Activated CD4-positive, alpha-beta memory T cell treated with anti-CD3 and anti-CD28 coated beads, Interleukin-2, amount 10 ng/mL, durations not matched to agents 7 days and 5 days (primary cell): ENCODE measurements around the gene FMN1. TPM values are rescaled to one million over a fixed set of nuclear protein-coding genes. Genes with fewer than 3 reads are reported as not detected.

Experiments used
- CTCF ChIA-PET: fragments of 350-600 bp; sonication (Branson Sonifier 250); formaldehyde crosslinking; loops from one replicate; lab custom pipeline; 2021; ENCODE audit warnings: antibody characterized with exemption, inconsistent platforms; lab: Charles Lee
- POLR2A ChIA-PET: fragments of 350-600 bp; sonication (Branson Sonifier 250); formaldehyde crosslinking; loops from one replicate; lab custom pipeline; 2021; ENCODE audit warnings: antibody characterized with exemption; lab: Charles Lee
- DNase-seq: peaks from one replicate; pipeline ENCODE4 v3.0.0-alpha.2; 2020
- H3K27ac Mint-ChIP-seq: one replicate; pipeline ENCODE4 v1.8.0; 2021; ENCODE audit warnings: mild to moderate bottlenecking, mixed read lengths
- H3K27me3 Mint-ChIP-seq: one replicate; pipeline ENCODE4 v1.8.0; 2021; ENCODE audit warnings: mixed read lengths
- H3K36me3 Mint-ChIP-seq: one replicate; pipeline ENCODE4 v1.8.0; 2021; ENCODE audit warnings: low read depth, mixed read lengths
- H3K4me1 Mint-ChIP-seq: one replicate; pipeline ENCODE4 v1.8.0; 2021; ENCODE audit warnings: mixed read lengths
- H3K4me3 Mint-ChIP-seq: one replicate; pipeline ENCODE4 v1.8.0; 2021; ENCODE audit warnings: mild to moderate bottlenecking, mixed read lengths
- H3K9me3 Mint-ChIP-seq: one replicate; pipeline ENCODE4 v1.8.0; 2021; ENCODE audit warnings: mixed read lengths
- total RNA-seq, 2 experiments: library from RNA; stranded (reverse); gene quantifications; one replicate each; pipeline ENCODE4 v1.2.3, GENCODE V29; 2021

The FMN1 gene
- total RNA-seq, 2 experiments from 2014 or later, result 0.03 to 0.15 TPM

DNA sequence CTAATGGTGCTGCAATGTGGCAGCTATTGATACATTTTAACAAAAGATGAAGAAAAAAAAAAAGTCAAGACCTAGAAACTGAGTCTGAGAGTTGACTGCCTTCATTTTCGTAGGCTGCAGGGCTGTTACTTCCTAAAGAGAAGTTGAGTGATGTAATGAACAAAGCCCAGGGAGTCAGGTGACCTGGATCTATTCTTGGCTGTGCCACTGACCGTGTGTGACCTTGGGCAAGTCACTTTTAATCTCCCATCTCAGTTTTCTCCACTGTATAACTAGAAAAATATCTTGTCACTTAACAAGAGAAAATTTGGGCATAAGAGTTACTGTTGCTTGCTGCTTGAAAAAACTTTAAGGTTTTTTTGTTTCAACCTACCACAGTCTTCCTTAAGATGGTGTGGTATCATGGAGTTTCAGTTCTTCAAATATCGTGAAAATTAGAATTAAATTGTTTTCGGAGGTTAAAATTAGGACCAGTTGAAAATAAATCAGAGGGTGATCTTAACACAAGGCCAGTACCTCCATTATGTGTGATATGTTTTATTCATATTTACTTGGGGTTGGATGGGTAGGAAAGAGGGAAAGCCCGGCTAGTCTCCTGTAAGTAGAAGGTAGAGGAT lies 5.8 kb downstream of the FMN1 start:
- no peak for DNase-seq
- ChIA-PET CTCF (no interaction called here), POLR2A (no interaction called here)
- Mint-ChIP-seq H3K27me3 (peaks cover 33% of the 10 kb centered on the region), H3K27ac (no peak overlapping the region), H3K9me3 (no peaks in the 10 kb centered on the region), H3K4me1 (peaks cover 25% of the 10 kb centered on the region), H3K4me3 (no peak overlapping the region), H3K36me3 (no peaks in the 10 kb centered on the region)

GRCh38 chr15:33188159-33188558 lies 6.4 kb downstream of the FMN1 start:
- Mint-ChIP-seq H3K36me3 (no peaks in the 10 kb centered on the region), H3K4me1 (peaks cover 25% of the 10 kb centered on the region), H3K9me3 (no peaks in the 10 kb centered on the region), H3K27me3 (peaks cover 29% of the 10 kb centered on the region), H3K4me3 (no peak overlapping the region), H3K27ac (no peak overlapping the region)
- ChIA-PET POLR2A (no interaction called here), CTCF (no interaction called here)
- DNase-seq, result no peak

- H3K4me1 Mint-ChIP-seq, result peaks cover 10% of the 10 kb centered on the region
- H3K27me3 Mint-ChIP-seq, result peaks cover 12% of the 10 kb centered on the region
- DNase-seq, result no peak
- H3K4me3 Mint-ChIP-seq, result no peak overlapping the region
- no peak overlapping the region for H3K27ac Mint-ChIP-seq
- CTCF ChIA-PET, result no interaction called here
- POLR2A ChIA-PET, result no interaction called here
- no peaks in the 10 kb centered on the region for H3K36me3 Mint-ChIP-seq
- no peaks in the 10 kb centered on the region for H3K9me3 Mint-ChIP-seq
Measured at GRCh38 chr15:33183334-33183733, 11.2 kb downstream of the FMN1 start.

GRCh38 chr15:33182926-33183325 lies 11.6 kb downstream of the FMN1 start:
- no peak overlapping the region for H3K4me3 Mint-ChIP-seq
- no peak for DNase-seq
- H3K27ac Mint-ChIP-seq, result no peak overlapping the region
- H3K9me3 Mint-ChIP-seq, result no peaks in the 10 kb centered on the region
- no peaks in the 10 kb centered on the region for H3K36me3 Mint-ChIP-seq
- ChIA-PET CTCF (no interaction called here), POLR2A (no interaction called here)
- peaks cover 11% of the 10 kb centered on the region for H3K27me3 Mint-ChIP-seq
- peaks cover 10% of the 10 kb centered on the region for H3K4me1 Mint-ChIP-seq

DNA sequence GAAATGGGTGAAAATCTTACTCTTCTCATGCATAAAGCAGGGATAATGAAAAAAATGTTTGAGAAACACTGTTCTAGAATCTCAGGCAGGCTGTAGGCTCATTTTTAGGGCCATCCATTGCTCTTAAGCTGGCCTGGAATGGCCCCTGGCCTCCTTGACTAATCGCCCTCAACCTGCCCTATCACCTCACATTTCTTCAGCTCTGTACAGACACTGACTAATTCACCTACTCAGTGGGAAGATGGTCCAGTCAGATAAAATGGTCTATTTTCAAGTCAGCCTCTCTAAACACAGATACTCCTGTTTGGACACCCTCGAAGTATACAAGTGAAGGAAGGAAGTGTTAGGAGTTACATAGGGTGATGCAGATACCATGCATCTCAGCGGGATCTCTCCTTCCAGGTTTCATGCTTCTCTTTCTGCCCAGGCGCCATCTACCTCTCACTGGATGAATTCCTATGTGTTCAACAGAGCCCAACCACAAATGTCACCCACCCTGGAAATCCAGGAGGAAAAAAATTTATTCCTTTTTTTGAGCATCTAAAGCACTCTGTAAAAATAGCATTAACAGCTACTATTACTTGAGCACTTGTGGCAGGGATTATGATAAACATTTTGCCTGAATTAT lies 12.1 kb downstream of the FMN1 start:
- Mint-ChIP-seq H3K4me1 (peaks cover 10% of the 10 kb centered on the region), H3K27ac (no peak overlapping the region), H3K4me3 (no peak overlapping the region), H3K27me3 (peaks cover 10% of the 10 kb centered on the region), H3K9me3 (no peaks in the 10 kb centered on the region), H3K36me3 (no peaks in the 10 kb centered on the region)
- POLR2A ChIA-PET, result no interaction called here
- no peak for DNase-seq
- CTCF ChIA-PET, result no interaction called here

DNA sequence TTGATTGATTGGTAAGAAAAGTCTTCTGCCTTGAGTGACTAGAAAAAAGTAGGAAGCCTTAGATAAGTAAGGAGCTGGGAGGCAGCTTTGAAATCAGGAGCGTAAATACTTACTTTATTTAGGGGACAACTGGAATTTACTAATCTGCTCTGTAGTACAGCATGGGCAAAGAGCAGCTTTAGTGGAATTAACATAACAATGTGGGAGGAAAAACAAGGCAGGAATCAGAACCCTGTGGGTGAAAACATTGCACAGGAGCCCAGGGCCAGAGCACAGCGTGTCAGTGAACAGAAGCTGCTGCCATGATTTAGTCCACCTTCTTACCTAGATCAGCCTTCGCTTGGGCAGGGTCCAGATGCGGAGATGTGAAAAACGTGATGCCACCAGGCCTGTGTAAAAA lies 14.6 kb downstream of the FMN1 start:
- H3K36me3 Mint-ChIP-seq, result no peaks in the 10 kb centered on the region
- no peak overlapping the region for H3K4me3 Mint-ChIP-seq
- peaks cover 4% of the 10 kb centered on the region for H3K4me1 Mint-ChIP-seq
- no peak for DNase-seq
- ChIA-PET POLR2A (no interaction called here), CTCF (no interaction called here)
- H3K9me3 Mint-ChIP-seq, result no peaks in the 10 kb centered on the region
- no peak overlapping the region for H3K27ac Mint-ChIP-seq
- peaks cover 7% of the 10 kb centered on the region for H3K27me3 Mint-ChIP-seq

DNA sequence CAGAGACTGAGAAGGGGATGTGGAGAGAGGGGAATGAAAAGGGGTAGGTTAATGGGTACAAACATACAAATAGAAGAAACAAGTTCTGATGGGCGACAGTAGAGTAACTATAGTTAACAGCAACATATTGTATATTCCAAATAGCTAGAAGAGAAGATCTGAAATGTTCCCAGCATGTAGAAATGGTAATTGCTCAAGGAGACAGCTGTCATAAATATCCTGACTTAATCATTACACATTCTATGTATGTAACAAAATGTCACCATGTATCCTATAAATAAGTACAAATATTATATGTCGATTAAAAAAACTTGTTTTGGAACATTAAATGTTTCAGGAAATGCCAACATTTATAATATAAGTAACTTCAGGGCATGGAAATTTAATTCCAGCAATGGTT lies 23.3 kb downstream of the FMN1 start:
- Mint-ChIP-seq H3K36me3 (no peaks in the 10 kb centered on the region), H3K27ac (no peak overlapping the region), H3K4me3 (no peak overlapping the region), H3K4me1 (no peaks in the 10 kb centered on the region), H3K9me3 (peaks cover 2% of the 10 kb centered on the region), H3K27me3 (peaks cover 32% of the 10 kb centered on the region)
- no peak for DNase-seq
- CTCF ChIA-PET, result no interaction called here
- POLR2A ChIA-PET, result no interaction called here

GRCh38 chr15:33169625-33170024 lies 24.9 kb downstream of the FMN1 start:
- Mint-ChIP-seq H3K4me1 (no peaks in the 10 kb centered on the region), H3K27me3 (peaks cover 31% of the 10 kb centered on the region), H3K4me3 (no peak overlapping the region), H3K27ac (no peak overlapping the region), H3K36me3 (no peaks in the 10 kb centered on the region), H3K9me3 (peaks cover 2% of the 10 kb centered on the region)
- CTCF ChIA-PET, result no interaction called here
- POLR2A ChIA-PET, result no interaction called here
- DNase-seq, result no peak

DNA sequence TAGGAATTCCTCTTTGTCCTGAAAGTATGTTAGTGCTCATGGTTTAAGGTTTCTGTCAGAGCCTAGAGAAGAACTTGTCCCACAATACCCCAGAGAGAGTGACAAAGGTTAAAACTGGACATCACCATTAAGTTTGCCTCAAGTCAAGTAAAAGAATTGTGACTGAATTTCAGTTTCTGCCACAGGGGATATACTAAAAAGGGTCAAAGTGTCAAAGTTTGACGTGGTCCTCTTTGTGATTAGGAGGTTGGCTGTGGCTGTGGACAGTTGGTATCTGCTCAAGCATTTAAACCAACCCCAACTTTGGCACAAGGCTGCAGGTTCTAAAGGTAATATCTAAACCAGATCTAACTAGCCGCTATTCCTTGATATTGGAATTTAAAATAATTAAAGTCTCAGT lies 26.1 kb downstream of the FMN1 start:
- no peak overlapping the region for H3K27ac Mint-ChIP-seq
- CTCF ChIA-PET, result no interaction called here
- POLR2A ChIA-PET, result no interaction called here
- DNase-seq, result no peak
- peaks cover 36% of the 10 kb centered on the region for H3K27me3 Mint-ChIP-seq
- no peaks in the 10 kb centered on the region for H3K4me1 Mint-ChIP-seq
- H3K36me3 Mint-ChIP-seq, result no peaks in the 10 kb centered on the region
- H3K9me3 Mint-ChIP-seq, result peaks cover 2% of the 10 kb centered on the region
- H3K4me3 Mint-ChIP-seq, result no peak overlapping the region

GRCh38 chr15:33163816-33164215 lies 30.7 kb downstream of the FMN1 start:
- Mint-ChIP-seq H3K4me3 (no peak overlapping the region), H3K36me3 (no peaks in the 10 kb centered on the region), H3K27ac (no peak overlapping the region), H3K9me3 (peaks cover 2% of the 10 kb centered on the region), H3K4me1 (peaks cover 3% of the 10 kb centered on the region), H3K27me3 (peaks cover 38% of the 10 kb centered on the region)
- ChIA-PET POLR2A (no interaction called here), CTCF (no interaction called here)
- no peak for DNase-seq

DNA sequence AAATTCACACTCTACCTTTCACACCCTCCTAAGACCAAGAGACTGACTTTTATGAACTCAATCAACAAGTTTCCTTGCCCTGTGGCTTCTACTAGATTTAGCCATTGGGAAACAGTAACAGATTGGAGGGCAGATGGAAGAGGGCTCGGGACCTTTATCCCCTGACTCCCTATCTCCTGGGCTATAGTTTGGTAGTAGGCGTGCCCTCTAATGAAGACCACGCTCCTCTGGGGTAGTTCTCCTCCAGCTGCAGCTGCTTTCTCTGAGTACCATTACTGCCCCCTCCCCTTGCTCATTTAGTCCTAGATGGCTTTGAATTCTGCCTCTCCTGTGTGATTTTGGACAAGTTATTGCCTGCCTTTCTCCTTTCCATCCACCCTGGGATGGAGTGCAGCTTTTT lies 33.3 kb downstream of the FMN1 start:
- Mint-ChIP-seq H3K27me3 (peaks cover 36% of the 10 kb centered on the region), H3K9me3 (no peaks in the 10 kb centered on the region), H3K4me3 (no peak overlapping the region), H3K4me1 (peaks cover 3% of the 10 kb centered on the region), H3K36me3 (no peaks in the 10 kb centered on the region), H3K27ac (no peak overlapping the region)
- ChIA-PET POLR2A (no interaction called here), CTCF (no interaction called here)
- no peak for DNase-seq

DNA sequence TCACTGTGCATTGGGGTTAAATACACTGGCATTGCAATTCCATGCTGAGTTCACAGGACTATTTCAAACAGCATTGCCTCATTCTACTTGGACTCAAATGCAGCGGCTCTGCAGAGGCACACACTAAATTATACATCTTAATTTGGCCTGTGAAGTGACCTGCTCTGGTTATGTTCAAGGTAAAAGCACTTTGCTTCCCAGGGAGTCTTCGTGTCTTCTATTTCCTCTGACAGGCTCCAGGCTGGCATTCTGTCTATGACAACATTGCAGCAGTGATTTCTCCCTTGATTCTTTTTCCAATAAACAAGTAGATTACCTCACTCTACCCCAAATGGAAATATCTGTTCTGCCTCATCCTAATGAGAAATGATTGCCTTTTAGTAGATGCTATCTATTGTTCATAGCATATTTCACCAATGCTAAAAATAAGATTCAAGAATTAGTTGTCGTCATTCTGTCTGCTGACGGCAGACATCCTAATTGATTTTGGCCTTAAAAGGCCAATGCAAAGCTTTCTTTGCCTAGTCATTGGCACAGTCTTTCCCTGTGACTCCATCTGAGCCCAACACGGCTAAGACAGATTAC lies 33.8 kb downstream of the FMN1 start:
- POLR2A ChIA-PET, result no interaction called here
- DNase-seq, result no peak
- H3K9me3 Mint-ChIP-seq, result no peaks in the 10 kb centered on the region
- CTCF ChIA-PET, result no interaction called here
- no peaks in the 10 kb centered on the region for H3K36me3 Mint-ChIP-seq
- no peak overlapping the region for H3K27ac Mint-ChIP-seq
- peaks cover 3% of the 10 kb centered on the region for H3K4me1 Mint-ChIP-seq
- no peak overlapping the region for H3K4me3 Mint-ChIP-seq
- H3K27me3 Mint-ChIP-seq, result peaks cover 39% of the 10 kb centered on the region

DNA sequence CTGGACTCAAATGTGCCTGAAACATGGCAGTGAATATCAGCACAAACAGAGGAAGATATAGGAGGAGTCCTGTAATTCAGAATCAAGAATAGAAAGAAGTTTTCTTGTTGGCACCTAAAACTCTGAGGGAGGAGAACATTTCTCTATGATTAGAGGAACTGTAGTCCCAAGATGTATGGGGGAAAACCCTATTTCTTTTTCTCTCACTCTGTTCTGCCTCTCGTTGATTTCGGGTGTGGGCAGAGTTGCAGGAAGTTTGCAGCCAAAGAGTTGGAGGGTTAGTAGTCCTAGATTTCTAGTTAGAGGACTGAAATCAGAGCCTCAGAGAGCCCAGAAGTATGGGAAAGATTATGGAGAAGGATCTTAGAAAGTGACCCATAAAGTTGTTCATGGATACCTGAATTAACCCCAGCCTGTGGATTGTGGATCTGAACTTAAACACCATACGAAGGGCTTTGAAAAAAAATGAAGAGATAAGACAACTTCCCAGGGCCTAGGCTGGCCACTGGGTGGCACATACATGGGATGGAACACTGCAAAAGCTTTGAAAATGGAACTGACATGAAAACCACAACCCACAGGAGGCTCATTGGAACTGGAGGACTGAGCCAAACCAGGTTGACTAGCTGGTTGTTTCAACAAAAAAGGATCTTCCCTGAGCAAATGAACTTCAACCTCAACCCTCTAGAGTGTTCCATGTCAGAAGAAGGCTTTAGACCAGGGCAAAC lies 34.6 kb downstream of the FMN1 start:
- Mint-ChIP-seq H3K27ac (no peak overlapping the region), H3K9me3 (no peaks in the 10 kb centered on the region), H3K4me3 (no peak overlapping the region), H3K36me3 (no peaks in the 10 kb centered on the region), H3K4me1 (peaks cover 3% of the 10 kb centered on the region), H3K27me3 (peaks cover 41% of the 10 kb centered on the region)
- CTCF ChIA-PET, result no interaction called here
- no peak for DNase-seq
- POLR2A ChIA-PET, result no interaction called here
